Measurements from ENCODE around the gene KNTC1.
A peak's percentile ranks its signal among the peaks of the same experiment; 100 is the strongest.
"Not testable (repeated sequence)": the region's sequence is repeated elsewhere in the genome, so short reads cannot be mapped to it uniquely, and the experiment has no call there.

Gene KNTC1, protein sequence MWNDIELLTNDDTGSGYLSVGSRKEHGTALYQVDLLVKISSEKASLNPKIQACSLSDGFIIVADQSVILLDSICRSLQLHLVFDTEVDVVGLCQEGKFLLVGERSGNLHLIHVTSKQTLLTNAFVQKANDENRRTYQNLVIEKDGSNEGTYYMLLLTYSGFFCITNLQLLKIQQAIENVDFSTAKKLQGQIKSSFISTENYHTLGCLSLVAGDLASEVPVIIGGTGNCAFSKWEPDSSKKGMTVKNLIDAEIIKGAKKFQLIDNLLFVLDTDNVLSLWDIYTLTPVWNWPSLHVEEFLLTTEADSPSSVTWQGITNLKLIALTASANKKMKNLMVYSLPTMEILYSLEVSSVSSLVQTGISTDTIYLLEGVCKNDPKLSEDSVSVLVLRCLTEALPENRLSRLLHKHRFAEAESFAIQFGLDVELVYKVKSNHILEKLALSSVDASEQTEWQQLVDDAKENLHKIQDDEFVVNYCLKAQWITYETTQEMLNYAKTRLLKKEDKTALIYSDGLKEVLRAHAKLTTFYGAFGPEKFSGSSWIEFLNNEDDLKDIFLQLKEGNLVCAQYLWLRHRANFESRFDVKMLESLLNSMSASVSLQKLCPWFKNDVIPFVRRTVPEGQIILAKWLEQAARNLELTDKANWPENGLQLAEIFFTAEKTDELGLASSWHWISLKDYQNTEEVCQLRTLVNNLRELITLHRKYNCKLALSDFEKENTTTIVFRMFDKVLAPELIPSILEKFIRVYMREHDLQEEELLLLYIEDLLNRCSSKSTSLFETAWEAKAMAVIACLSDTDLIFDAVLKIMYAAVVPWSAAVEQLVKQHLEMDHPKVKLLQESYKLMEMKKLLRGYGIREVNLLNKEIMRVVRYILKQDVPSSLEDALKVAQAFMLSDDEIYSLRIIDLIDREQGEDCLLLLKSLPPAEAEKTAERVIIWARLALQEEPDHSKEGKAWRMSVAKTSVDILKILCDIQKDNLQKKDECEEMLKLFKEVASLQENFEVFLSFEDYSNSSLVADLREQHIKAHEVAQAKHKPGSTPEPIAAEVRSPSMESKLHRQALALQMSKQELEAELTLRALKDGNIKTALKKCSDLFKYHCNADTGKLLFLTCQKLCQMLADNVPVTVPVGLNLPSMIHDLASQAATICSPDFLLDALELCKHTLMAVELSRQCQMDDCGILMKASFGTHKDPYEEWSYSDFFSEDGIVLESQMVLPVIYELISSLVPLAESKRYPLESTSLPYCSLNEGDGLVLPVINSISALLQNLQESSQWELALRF (N-terminal part only)

DNA sequence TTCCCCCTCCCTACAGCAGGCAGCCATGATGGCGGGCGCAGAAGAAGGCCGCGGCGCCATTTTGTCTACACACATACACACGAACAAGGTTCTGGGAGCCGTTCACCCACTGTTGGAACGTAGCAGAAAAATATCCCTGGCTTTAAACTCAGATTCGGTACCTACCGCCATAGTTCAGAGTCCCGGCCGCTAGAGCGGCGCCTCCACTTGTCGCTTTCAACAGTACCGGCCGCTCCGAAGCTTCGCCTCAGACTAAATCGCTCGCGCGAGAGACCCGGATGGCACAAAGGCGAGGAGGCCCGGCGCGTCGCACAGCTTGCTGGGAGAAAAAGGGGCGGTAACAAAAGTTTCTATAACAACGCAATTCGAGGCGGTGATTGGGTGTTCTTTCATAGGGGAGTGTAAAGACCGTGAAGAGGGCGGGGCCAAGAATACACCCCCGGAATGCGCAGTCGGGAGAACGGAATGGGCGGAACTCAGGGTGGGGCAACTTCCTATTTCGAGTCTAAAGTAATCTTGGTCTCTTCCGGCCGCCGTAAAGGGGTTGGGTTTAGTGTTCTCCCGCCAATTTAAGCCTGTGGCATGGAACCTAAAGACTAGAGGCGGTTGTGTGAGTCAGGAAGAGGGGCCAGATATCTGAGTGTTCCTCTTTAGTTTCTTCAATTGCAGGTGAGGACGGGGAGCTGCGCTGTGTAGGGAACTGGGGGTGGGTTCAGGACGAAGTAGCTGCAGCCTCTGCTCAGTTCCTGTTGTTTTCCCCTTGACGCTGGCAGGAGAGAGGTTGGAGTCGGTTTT lies at the start of gene KNTC1, which contains the start of gene RSRC2:
Gene KNTC1 (plus strand): TSS at position 567 of the 795 bp plus-strand sequence. CDS start 2,815 bp downstream, outside the sequence.
Gene RSRC2 (minus strand): TSS at position 254 of the 795 bp plus-strand sequence. CDS start 83 bp downstream, at position 171.
- peak; percentile 100 for DNase-seq (ENCODE audit: low spot score)

DNA sequence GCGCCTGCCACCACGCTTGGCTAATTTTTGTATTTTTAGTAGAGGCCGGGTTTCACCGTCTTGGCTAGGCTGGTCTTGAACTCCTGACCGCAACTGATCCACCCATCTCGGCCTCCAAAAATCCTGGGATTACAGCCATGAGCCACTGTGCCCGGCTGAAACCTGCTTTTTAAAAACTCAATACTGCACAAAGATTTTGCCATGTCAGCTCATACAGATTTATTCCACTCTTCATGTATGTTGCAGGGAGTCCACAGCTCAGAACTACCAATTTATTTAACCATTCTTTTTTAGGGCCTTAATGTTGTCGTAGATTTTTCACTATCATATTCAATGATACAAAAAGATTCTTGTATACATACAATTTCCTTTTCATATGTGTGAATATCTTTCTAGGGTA lies 46.3 kb upstream of the KNTC1 start:
- DNase-seq (ENCODE audit: low spot score) = no peak

DNA sequence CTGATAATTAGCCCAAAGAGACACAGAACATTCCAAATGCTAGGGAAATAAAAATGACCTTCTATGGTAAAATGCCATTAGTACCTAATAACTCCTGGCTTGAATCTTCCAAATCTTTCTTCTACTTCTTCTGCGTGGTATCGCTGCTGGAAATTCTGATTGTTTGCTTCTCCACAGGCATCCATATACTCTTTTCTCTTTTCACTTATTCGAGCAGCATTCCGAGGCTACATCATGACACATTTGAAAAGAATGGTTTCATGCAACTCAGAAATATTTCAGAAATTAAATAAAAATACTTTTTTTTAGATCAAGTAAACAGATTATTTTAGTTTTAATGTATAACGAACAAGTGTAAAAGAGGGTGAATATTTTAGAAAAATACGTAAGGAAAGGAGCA lies 45.2 kb upstream of the KNTC1 start:
- no peak for DNase-seq (ENCODE audit: low spot score)

DNA sequence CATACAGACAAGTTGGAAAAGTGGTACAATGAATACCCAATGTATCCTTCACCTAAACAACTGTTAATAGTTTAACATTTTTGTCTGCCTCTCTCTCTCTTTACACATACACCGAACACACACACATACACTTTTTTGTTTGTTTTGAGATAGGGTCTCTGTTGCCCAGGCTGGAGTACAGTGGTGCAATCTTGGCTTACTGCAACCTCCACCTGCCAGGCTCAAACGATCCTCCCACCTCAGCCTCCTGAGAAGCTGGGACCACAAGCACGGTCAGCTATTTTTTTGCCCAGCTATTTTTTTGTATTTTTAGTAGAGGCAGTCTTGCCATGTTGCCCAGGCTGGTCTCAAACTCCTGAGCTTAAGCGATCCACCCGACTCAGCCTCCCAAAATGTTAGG lies 43.1 kb upstream of the KNTC1 start:
- DNase-seq (ENCODE audit: low spot score) = no peak

DNA sequence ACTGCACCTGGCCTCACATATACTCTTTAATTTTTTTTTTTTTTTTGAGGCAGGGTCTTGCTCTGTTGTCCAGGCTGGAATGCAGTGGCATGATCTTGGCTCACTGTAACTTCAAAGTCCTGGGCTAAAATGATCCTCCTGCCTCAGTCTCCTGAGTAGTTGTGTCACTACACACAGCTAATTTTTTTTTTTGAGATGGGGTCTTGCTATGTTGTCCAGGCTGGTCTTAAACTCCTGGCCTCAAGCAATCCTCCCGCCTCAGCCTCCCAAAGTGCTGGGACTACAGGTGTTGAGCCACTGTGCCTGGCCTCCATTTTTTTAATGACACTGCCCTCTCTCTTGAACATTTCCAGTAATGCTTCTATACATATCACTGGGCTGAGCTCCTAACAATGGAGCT lies 42.7 kb upstream of the KNTC1 start:
- not testable (repeated sequence) for DNase-seq (ENCODE audit: low spot score)

DNA sequence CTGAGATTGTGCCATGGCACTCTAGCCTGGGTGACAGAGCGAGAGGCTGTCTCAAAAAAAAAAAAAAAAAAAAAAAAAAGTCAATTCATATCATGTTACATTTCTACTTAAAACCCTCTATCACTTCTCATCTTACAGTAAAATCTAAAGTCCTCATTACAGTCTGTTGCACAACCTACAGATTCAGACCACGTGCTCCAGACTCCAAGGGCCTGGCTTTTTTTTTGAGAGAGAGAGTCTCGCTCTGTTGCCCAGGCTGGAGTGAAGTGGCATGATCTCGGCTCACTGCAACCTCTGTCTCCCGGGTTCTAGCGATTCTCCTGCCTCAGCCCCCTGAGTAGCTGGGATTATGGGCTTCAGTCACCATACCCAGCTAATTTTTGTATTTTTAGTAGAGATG lies 40.7 kb upstream of the KNTC1 start:
- not testable (repeated sequence) for DNase-seq (ENCODE audit: low spot score)

DNA sequence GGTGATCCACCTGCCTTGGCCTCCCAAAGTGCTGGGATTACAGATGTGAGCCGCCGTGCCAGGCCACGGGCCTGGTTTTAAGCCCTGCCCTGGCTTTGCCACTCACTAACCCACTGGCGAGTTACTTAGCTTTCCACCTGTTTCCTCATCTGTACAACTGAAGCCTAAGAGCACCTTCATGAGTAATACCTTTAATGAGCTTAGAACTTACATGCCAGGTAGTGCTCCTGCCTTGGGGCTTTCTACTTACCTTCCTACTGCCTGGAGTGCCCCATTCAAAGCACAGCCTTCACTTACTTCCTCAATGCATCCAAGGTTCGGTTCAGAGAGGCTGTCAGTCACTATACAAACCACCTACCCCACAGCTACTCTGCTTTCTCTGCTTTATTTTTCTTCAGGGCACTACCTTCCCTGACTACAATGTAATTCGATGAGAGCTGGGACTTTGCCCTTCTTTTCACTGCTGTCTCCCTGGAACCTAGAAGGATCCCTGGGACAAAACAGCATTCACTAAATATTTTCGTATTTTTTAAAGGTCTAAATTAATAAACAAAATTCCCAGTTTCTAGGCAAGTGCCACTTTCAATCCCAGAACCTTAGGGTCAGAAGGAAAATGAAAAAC lies 40.1 kb upstream of the KNTC1 start:
- no peak for DNase-seq (ENCODE audit: low spot score)

DNA sequence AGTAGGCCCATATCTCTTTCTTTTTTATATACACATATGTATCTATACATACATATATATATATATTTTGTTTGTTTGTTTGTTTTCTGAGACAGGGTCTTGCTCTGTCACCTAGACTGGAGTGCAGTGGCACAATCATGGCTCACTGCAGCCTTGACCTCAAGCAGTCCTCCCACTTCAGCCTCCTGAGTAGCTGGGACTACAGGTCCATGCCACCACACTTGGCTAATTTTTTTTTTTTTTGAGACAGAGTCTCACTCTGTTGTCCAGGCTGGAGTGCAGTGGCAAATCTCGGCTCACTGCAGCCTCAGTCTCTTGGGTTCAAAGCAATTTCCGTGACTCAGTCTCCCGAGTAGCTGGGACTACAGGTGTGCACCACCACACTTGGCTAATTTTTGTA lies 39.2 kb upstream of the KNTC1 start:
- DNase-seq (ENCODE audit: low spot score) = not testable (repeated sequence)

DNA sequence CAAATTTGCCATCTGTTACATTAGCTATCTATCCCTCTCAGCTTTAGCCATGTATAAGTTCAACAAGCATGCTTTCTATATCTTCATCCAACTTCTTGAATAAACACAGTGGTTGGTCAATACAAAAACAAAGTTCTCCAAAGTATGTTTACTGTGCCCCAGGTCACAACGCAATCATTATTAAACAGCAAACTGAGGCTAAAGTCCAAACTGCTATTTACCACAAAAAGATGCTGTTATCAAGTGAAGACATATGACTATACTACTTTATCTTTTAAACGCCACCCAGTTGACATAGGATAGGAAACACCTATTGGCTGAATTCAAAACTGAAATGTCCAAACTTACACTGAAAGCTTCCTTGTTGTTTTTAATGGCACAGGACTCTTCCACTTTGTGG lies 38.0 kb upstream of the KNTC1 start:
- DNase-seq (ENCODE audit: low spot score) = no peak

DNA sequence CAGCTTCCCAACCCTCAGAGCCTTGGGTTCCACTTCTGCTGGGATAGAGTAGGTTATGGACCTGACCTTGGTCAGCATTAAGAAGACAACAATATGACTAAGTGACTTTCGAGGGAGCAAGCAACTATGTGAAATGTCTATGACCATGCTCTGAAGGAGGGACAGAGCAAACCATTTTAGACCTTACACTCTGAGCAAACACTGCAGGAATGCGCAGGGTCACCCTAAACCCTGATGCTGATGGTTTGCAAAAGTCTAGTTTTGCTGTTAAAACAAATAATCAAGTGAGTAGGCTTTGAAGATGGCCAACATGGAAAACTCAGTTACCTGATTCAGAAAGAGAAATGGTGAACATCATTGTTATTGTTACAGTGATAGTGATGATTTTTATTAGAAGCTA lies 35.1 kb upstream of the KNTC1 start:
- DNase-seq (ENCODE audit: low spot score) = no peak

DNA sequence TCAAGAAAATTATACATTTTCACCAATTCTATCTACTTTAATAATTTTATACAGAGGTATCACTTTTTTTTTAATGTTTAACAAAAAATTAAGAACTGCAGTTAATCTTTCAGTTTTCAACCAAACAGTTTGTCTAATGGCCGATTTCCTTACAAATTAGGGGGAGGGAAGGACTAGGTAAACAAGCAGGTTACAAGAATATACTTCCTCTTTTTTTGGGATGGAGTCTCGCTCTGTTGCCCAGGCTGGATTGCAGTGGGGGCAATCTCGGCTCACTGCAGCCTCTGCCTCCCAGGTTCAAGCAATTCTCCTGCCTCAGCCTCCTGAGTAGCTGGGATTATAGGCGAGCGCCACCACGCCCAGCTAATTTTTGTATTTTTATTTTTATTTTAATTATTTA lies 33.8 kb upstream of the KNTC1 start:
- DNase-seq (ENCODE audit: low spot score) = not testable (repeated sequence)

DNA sequence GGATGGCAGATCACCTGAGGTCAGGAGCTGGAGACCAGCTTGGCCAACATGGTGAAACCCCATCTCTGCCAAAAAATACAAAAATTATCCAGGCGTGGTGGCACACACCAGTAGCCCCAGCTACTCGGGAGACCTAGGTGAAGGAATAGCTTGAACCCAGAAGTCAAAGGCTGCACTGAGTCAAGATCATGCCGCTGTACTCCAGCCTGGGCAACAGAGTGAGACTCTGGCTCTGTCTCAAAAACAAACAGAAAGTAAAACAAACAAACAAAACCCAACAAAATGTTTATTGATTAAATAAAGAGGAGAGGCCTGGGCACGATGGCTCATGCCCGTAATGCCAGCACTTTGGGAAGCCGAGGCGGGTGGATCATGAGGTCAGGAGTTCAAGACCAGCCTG lies 31.8 kb upstream of the KNTC1 start:
- DNase-seq (ENCODE audit: low spot score) = no peak

DNA sequence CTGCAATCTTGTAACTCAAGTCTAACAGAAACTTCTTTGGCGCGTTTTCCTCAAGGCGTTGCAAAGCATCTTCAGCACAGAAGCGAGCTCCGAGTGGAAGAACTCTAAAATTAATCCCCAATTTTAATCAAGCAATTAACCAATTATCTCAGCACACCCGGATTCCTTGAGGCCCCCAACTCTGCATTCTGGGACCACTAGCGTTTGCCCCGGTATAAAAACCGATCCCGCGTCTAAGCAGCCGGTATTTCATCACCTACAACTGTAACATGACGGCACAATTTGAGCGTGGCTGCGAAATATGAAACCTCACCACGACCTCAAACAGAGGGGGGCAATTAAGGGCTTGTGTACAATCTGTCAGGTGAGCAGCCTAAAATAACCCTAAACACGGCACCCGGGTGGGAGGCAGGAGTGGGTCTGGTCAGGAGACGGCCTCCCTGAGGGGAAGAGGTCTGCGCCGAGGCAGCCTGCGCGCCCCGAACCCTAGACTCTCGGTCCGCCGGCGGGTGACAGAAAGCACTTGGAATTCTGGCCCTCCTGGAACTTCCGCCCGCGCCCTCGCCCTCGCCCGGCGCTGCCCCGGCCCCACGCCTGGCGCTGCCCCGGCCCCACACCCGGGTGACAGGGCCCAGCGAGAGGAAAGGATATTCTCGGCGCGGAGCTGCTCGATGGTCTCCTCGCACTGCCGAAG lies 26.9 kb upstream of the KNTC1 start:
- DNase-seq (ENCODE audit: low spot score) = peak; percentile 48

DNA sequence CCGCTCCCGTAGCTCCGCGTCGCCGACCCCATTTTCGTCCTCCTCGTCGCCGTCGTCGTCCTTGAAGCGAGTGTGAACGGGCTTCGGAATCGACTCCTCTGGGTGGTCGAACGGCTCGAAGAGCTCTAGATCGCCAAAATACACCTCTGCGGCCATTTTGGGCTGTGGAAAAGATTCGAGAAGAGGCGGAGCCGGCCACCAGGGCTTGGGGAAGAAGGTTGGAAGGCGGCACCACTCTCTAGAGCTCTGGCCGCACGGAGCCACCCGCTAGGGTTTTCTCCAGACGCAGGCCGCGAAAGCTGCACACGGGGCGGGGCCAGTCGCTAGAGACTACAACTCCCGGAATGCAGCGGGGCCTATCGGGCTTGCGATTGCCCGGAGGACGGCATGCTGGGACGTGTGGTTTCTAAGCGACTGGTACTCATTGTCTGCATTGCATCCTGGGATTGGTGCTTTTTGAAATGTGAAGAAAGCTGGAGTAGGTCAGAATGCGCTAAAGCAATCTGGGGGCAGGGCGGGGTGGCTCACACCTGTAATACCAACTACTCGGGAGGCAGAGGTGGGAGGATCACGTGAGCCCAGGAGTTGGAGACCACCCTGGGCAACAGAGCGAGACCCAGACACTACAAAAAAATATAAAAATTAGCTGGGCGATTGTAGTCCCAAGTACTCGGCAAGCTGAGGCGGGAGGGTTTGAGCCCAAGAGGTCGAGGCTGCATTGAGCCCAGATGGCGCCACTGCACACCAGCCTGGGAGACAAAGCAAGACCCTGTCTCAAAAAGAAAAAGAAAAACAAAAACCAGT lies 26.2 kb upstream of the KNTC1 start, which contains the start of gene ZCCHC8:
Gene ZCCHC8 (minus strand): TSS at position 248 of the 804 bp plus-strand sequence. CDS start 92 bp downstream, at position 156.
- DNase-seq (ENCODE audit: low spot score) = peak; percentile 96

DNA sequence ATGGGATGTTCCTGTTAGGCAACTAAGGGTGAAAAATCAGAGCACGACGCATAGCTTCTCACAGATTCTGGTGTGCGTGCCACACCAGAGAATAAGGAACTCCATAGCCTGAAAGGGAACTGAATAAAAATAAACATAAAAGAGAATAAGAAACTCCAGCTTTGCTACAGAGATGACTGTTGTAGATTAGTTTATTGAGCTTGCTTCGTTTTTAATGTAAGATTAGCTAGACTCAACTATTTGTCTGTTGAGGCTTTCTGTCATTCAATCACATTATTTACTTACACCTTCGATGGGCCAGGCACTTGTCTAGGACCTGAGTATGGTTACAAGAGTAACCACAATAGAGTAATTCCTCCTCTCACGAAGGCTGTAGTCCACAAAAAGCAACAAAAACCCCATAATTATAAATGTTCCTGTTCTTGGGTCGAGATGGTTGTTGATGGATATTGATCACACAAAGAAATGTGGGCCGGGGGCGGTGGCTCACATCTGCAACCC lies 25.5 kb upstream of the KNTC1 start:
- DNase-seq (ENCODE audit: low spot score) = no peak

DNA sequence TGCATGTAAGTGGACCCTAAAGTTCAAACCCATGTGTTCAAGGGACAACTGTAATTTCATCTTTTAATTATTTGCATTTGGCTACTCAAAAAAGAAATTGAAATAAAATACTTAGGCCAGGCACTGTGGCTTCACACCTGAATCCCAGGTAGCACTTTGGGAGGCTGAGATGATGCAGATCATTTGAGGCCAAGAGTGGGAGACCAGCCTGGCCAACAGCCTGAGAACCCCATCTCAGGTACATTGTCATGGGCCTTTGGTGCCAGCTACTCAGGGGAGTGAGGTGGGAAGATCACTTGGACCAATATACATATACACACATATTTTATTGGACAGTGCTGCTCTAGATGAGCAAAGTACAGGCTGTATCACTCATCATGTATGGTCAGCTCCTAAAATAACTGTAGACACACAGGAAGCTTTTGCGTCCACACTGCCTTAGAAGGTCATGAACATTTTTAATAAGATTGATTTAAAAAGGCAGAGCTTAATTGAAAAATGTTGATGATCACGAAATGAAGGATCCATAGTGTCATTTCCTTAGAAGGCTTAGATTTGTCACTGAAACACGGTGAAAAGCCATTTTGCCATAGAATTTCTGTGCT lies 23.8 kb upstream of the KNTC1 start:
- no peak for DNase-seq (ENCODE audit: low spot score)

DNA sequence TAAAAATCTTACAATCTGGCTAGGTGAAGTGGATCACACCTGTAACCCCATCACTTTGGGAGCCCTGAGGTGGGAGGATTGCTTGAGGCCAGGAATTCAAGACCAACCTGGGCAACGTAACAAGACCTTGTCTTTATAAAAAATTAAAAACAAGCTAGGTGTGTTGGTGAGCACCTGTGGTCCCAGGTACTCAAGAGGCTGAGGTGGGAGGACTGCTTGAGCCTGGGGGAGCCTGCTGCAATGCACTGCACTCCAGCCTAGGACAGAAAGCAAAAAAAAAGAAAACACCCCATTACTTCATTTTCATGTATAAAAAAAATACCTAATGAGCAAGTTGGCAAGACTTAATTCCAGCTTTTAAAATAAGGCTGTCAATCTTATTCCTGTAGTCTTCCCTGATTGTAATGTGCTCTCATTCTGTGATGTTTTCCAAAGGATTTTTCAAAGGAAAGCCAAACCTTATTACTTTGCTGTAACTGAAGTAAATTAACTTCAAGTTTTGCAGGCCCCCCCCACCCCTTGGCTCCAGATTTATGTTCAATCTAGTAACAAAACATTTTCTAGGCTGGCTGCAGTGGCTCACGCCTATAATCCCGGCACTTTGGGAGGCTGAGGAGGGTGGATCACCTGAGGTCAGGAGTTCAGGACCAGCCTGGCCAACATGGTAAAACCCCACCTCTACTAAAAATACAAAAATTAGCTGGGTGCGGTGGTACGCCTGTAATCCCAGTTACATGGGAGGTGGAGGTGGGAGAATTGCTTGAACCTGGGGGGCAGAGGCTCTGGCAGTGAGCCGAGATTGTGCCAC lies 23.1 kb upstream of the KNTC1 start:
- no peak for DNase-seq (ENCODE audit: low spot score)
